ENCODE results near the gene HAPLN1. TPM values are rescaled to one million over a fixed set of nuclear protein-coding genes. Genes with fewer than 3 reads are reported as not detected.
"Not testable (repeated sequence)": the region's sequence is repeated elsewhere in the genome, so short reads cannot be mapped to it uniquely, and the experiment has no call there.

HAPLN1 gene
- total and polyA plus RNA-seq, 4 donors: 5.0 to 28.4 (median 7.0) TPM

GRCh38 chr5:83741571-83741970 is 20.9 kb upstream of the HAPLN1 start:
- no peaks in the 10 kb centered on the region for H3K9me3 ChIP-seq (ENCODE audit: control insufficient read depth, insufficient read depth, low read length)
- no peaks in the 10 kb centered on the region for H3K4me1 ChIP-seq (ENCODE audit: control insufficient read depth, insufficient read depth, low read length)
- DNase-seq (ENCODE audit: low read depth in 4 of 6, low spot score in 6 of 6): peak in 1 of 6 donors; percentile 42
- 57% methylated on average over 1 of the region's 3 CpGs for WGBS (ENCODE audit: insufficient coverage)
- H3K27me3 ChIP-seq (ENCODE audit: control insufficient read depth, insufficient read depth, low read length): no peaks in the 10 kb centered on the region
- no peak overlapping the region for H3K4me3 ChIP-seq (ENCODE audit: low read depth, low read length)
- H3K36me3 ChIP-seq (ENCODE audit: control insufficient read depth, insufficient read depth, low read length): no peaks in the 10 kb centered on the region
- no peak overlapping the region for H3K27ac ChIP-seq (ENCODE audit: low read depth, low read length)

DNA sequence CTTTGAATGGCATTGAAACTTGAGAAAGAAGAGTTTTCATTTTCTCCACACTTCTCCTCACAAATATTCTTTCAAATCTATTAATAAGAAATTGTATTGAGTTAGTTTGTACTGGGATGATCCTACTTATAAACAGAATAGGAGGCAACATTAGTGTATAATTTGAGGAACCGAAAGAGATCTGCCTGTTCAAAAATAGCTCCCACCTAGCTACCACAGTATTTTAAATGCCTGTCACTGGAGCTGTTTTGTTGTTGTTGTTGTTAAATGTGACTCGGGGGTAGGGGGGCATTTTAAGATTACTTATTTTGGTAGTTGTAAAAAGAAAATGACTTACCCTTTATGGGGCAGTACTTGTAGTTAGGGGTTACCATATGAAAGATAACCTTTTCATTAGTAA is 20.1 kb upstream of the HAPLN1 start:
- no peaks in the 10 kb centered on the region for H3K4me1 ChIP-seq (ENCODE audit: control insufficient read depth, insufficient read depth, low read length)
- WGBS (ENCODE audit: insufficient coverage): no CpG with 5 or more reads among the region's 2 CpGs
- no peaks in the 10 kb centered on the region for H3K9me3 ChIP-seq (ENCODE audit: control insufficient read depth, insufficient read depth, low read length)
- DNase-seq (ENCODE audit: low read depth in 4 of 6, low spot score in 6 of 6): no peak
- no peak overlapping the region for H3K27ac ChIP-seq (ENCODE audit: low read depth, low read length)
- H3K4me3 ChIP-seq (ENCODE audit: low read depth, low read length): no peak overlapping the region
- H3K27me3 ChIP-seq (ENCODE audit: control insufficient read depth, insufficient read depth, low read length): no peaks in the 10 kb centered on the region
- H3K36me3 ChIP-seq (ENCODE audit: control insufficient read depth, insufficient read depth, low read length): no peaks in the 10 kb centered on the region

DNA sequence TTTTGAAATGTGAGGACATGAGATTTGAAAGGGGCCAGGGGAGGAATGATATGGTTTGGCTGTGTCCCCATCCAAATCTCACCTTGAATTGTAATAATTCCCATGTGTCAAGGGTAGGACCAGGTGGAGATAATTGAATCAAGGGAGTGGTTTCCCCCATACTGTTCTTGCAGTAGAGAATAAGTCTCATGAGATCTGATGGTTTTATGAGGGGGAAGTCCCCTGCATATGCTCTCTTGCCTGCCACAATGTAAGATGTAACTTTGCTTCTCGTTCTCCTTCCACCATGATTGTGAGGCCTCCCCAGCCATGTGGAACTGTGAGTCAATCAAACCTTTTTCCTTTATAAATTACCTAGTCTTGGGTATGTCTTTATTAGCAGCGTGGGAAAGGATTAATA is 15.5 kb upstream of the HAPLN1 start:
- not testable (repeated sequence) for H3K36me3 ChIP-seq (ENCODE audit: control insufficient read depth, insufficient read depth, low read length); H3K27ac ChIP-seq (ENCODE audit: low read depth, low read length); H3K4me3 ChIP-seq (ENCODE audit: low read depth, low read length); H3K4me1 ChIP-seq (ENCODE audit: control insufficient read depth, insufficient read depth, low read length); H3K9me3 ChIP-seq (ENCODE audit: control insufficient read depth, insufficient read depth, low read length); H3K27me3 ChIP-seq (ENCODE audit: control insufficient read depth, insufficient read depth, low read length); DNase-seq (ENCODE audit: low read depth in 4 of 6, low spot score in 6 of 6)
- WGBS (ENCODE audit: insufficient coverage): no CpG with 5 or more reads among the region's 2 CpGs

GRCh38 chr5:83735058-83735457 is 14.4 kb upstream of the HAPLN1 start:
- not testable (repeated sequence) for H3K27me3 ChIP-seq (ENCODE audit: control insufficient read depth, insufficient read depth, low read length); H3K36me3 ChIP-seq (ENCODE audit: control insufficient read depth, insufficient read depth, low read length); H3K4me3 ChIP-seq (ENCODE audit: low read depth, low read length); H3K27ac ChIP-seq (ENCODE audit: low read depth, low read length); DNase-seq (ENCODE audit: low read depth in 4 of 6, low spot score in 6 of 6); H3K9me3 ChIP-seq (ENCODE audit: control insufficient read depth, insufficient read depth, low read length); H3K4me1 ChIP-seq (ENCODE audit: control insufficient read depth, insufficient read depth, low read length)

DNA sequence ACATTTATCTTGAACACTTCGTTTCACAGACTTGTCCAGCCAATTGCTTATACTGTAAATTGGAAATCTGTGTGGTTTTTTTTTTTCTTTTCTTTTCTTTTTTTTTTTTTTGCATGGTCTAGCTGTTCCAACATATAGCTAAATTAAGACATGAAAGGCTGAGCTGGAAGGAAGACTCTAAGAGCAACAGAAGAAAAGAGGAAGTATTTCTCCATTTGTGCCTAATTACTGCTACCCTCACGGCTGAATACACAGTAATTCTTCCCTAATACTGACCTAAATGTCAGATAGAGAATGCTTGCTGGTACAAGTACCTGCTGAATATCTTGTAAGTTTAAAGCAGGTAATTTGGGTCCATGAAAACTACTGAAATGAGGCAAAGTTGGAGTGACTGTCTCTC is 11.0 kb upstream of the HAPLN1 start:
- no peaks in the 10 kb centered on the region for H3K4me1 ChIP-seq (ENCODE audit: control insufficient read depth, insufficient read depth, low read length)
- peak in 1 of 6 donors; percentile 3 for DNase-seq (ENCODE audit: low read depth in 4 of 6, low spot score in 6 of 6)
- no peak overlapping the region for H3K27ac ChIP-seq (ENCODE audit: low read depth, low read length)
- H3K36me3 ChIP-seq (ENCODE audit: control insufficient read depth, insufficient read depth, low read length): no peaks in the 10 kb centered on the region
- H3K4me3 ChIP-seq (ENCODE audit: low read depth, low read length): no peak overlapping the region
- no peaks in the 10 kb centered on the region for H3K27me3 ChIP-seq (ENCODE audit: control insufficient read depth, insufficient read depth, low read length)
- no peaks in the 10 kb centered on the region for H3K9me3 ChIP-seq (ENCODE audit: control insufficient read depth, insufficient read depth, low read length)
- WGBS (ENCODE audit: insufficient coverage): no CpG with 5 or more reads among the region's 2 CpGs

DNA sequence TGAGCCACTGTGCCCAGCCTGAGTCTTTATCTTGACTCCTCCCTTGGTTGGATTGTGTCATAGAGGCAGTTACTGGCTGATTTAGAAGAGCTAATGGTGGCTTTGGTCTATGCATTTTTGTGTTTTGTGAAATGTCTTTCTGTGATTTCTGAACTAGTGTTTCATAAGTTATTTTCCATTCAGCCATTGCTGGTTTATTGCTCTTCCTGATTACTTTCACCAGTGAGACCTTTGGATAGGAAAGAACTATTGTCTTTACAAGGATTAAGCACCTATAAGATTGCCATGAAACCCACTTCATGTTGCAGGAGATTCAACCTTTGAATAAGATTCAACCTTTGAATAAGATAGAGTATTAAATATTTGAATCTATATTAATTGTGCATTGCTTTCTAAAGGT is 8.7 kb upstream of the HAPLN1 start:
- no peaks in the 10 kb centered on the region for H3K9me3 ChIP-seq (ENCODE audit: control insufficient read depth, insufficient read depth, low read length)
- DNase-seq (ENCODE audit: low read depth in 4 of 6, low spot score in 6 of 6): no peak

GRCh38 chr5:83726912-83727311 is 6.3 kb upstream of the HAPLN1 start:
- Histone ChIP-seq H3K4me3 (ENCODE audit: low read depth, low read length) (no peak overlapping the region), H3K4me1 (ENCODE audit: control insufficient read depth, insufficient read depth, low read length) (peaks cover under 1% of the 10 kb centered on the region), H3K27me3 (ENCODE audit: control insufficient read depth, insufficient read depth, low read length) (no peaks in the 10 kb centered on the region), H3K9me3 (ENCODE audit: control insufficient read depth, insufficient read depth, low read length) (no peaks in the 10 kb centered on the region), H3K27ac (ENCODE audit: low read depth, low read length) (no peak overlapping the region), H3K36me3 (ENCODE audit: control insufficient read depth, insufficient read depth, low read length) (no peaks in the 10 kb centered on the region)
- WGBS (ENCODE audit: insufficient coverage): no CpG with 5 or more reads among the region's 2 CpGs
- no peak for DNase-seq (ENCODE audit: low read depth in 4 of 6, low spot score in 6 of 6)

More for the DNA sequence above, 8.7 kb upstream of the HAPLN1 start:
- H3K27me3 ChIP-seq (ENCODE audit: control insufficient read depth, insufficient read depth, low read length): no peaks in the 10 kb centered on the region
- H3K27ac ChIP-seq (ENCODE audit: low read depth, low read length): no peak overlapping the region
- H3K4me1 ChIP-seq (ENCODE audit: control insufficient read depth, insufficient read depth, low read length): no peaks in the 10 kb centered on the region
- no peaks in the 10 kb centered on the region for H3K36me3 ChIP-seq (ENCODE audit: control insufficient read depth, insufficient read depth, low read length)
- H3K4me3 ChIP-seq (ENCODE audit: low read depth, low read length): no peak overlapping the region

GRCh38 chr5:83724935-83725334 is 4.3 kb upstream of the HAPLN1 start:
- peaks cover 3% of the 10 kb centered on the region for H3K27me3 ChIP-seq (ENCODE audit: control insufficient read depth, insufficient read depth, low read length)
- no CpG with 5 or more reads among the region's 2 CpGs for WGBS (ENCODE audit: insufficient coverage)
- no peaks in the 10 kb centered on the region for H3K9me3 ChIP-seq (ENCODE audit: control insufficient read depth, insufficient read depth, low read length)
- no peak overlapping the region for H3K27ac ChIP-seq (ENCODE audit: low read depth, low read length)
- H3K4me3 ChIP-seq (ENCODE audit: low read depth, low read length): no peak overlapping the region
- no peaks in the 10 kb centered on the region for H3K36me3 ChIP-seq (ENCODE audit: control insufficient read depth, insufficient read depth, low read length)
- H3K4me1 ChIP-seq (ENCODE audit: control insufficient read depth, insufficient read depth, low read length): peaks cover 7% of the 10 kb centered on the region
- DNase-seq (ENCODE audit: low read depth in 4 of 6, low spot score in 6 of 6): peak in 2 of 6 donors; percentile 10 to 67

- whole genome bisulfite sequencing (ENCODE audit: insufficient coverage): no CpG with 5 or more reads among the region's 2 CpGs
Measured at GRCh38 chr5:83724001-83724400, 3.3 kb upstream of the HAPLN1 start.

GRCh38 chr5:83723031-83723430 is 2.4 kb upstream of the HAPLN1 start:
- H3K9me3 ChIP-seq (ENCODE audit: control insufficient read depth, insufficient read depth, low read length): no peaks in the 10 kb centered on the region
- WGBS (ENCODE audit: insufficient coverage): no CpG with 5 or more reads among the region's 7 CpGs
- H3K4me1 ChIP-seq (ENCODE audit: control insufficient read depth, insufficient read depth, low read length): peaks cover 7% of the 10 kb centered on the region
- peak in 1 of 6 donors; percentile 39 for DNase-seq (ENCODE audit: low read depth in 4 of 6, low spot score in 6 of 6)
- no peak overlapping the region for H3K4me3 ChIP-seq (ENCODE audit: low read depth, low read length)
- H3K27me3 ChIP-seq (ENCODE audit: control insufficient read depth, insufficient read depth, low read length): peaks cover 3% of the 10 kb centered on the region
- no peaks in the 10 kb centered on the region for H3K36me3 ChIP-seq (ENCODE audit: control insufficient read depth, insufficient read depth, low read length)
- H3K27ac ChIP-seq (ENCODE audit: low read depth, low read length): no peak overlapping the region

More at GRCh38 chr5:83724001-83724400, 3.3 kb upstream of the HAPLN1 start:
- Histone ChIP-seq H3K4me3 (ENCODE audit: low read depth, low read length) (no peak overlapping the region), H3K4me1 (ENCODE audit: control insufficient read depth, insufficient read depth, low read length) (peaks cover 7% of the 10 kb centered on the region), H3K27me3 (ENCODE audit: control insufficient read depth, insufficient read depth, low read length) (peaks cover 3% of the 10 kb centered on the region), H3K9me3 (ENCODE audit: control insufficient read depth, insufficient read depth, low read length) (no peaks in the 10 kb centered on the region), H3K36me3 (ENCODE audit: control insufficient read depth, insufficient read depth, low read length) (no peaks in the 10 kb centered on the region), H3K27ac (ENCODE audit: low read depth, low read length) (no peak overlapping the region)
- DNase-seq (ENCODE audit: low read depth in 4 of 6, low spot score in 6 of 6): peak in 1 of 6 donors; percentile 14

Data from spinal cord (tissue), 10 donors.